ENCODE results near the gene CTDSP2.
A peak's percentile ranks its signal among the peaks of the same experiment; 100 is the strongest.

CTDSP2 gene

DNA sequence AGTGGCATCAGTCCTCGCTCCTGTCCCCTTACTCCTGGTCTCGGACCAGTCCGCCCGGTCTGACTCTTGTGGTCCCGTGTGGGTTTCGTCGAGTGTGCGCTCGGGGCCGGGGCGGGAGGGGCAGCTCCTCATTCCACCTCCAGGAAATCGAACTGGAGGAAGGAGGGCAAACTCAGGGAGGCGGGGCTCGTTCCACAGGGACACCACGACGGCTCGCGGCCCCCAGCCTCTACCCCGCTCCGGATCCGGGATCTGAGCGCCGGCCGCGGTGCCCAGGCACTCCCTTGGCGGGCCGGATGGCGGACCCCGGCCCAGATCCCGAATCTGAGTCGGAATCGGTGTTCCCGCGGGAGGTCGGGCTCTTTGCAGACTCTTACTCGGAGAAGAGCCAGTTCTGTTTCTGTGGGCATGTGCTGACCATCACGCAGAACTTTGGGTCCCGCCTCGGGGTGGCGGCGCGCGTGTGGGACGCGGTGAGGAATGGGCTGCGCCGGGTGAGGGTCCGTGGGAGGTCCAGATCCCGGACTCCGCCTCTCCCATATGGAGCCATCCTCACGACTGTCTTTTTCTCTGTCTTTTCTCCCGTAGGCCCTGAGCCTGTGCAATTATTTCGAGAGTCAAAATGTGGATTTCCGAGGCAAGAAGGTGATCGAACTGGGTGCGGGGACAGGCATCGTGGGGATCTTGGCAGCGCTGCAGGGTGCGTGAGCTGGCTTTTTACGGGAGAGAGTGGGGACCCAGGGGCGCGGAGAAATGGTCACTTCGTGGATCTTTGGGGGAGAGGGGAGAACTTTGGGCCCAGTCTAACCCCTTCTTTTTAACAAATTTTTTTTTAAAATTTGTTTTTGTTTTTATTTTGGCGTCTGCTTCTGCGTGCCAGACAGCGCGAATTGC lies 73.9 kb downstream of the CTDSP2 start, which contains the start of gene EEF1AKMT3:
Gene EEF1AKMT3 (plus strand): TSS at position 186 of the 894 bp plus-strand sequence. CDS start 111 bp downstream, at position 297.
- Histone ChIP-seq H3K4me3 (ENCODE audit: low read depth in 1 of 2, low read length in 2 of 2) (peak within 1 kb of the TSS; percentile 72 to 82), H3K36me3 (ENCODE audit: insufficient read depth, low read length) (peaks cover 9% of the 10 kb centered on the region), H3K4me1 (ENCODE audit: insufficient read depth, low read length) (peaks cover 5% of the 10 kb centered on the region)

DNA sequence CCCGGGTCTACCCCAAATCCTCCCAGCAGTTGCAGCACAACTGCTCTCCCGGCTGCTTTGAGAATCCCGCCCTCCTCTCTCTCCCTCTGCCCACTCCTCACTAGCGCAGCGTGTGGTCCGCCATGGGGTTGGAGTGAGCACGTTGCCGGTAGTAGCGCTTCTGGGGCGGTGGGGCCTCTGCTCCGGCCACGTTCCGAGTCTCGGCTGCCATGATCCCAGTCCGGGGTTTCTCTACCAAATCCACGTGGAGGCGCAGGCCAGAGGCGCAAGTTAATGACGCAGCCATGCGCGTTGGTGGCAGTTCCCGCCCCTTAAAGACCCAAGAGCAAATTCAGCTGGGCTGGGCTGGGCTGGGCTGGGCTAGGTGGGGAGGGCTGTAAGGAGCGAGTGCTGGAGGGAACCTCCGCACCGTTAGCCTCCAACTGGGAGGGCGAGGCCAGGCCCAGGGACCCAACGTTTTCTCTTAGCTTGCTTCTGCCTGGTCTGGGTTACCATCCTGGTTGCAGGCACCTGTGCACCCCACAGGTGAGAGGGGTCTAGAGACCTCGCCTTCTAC lies 74.6 kb downstream of the CTDSP2 start, which contains the start of gene METTL1:
Gene METTL1 (minus strand): TSS at position 233 of the 556 bp plus-strand sequence. CDS start 22 bp downstream, at position 211.
- Histone ChIP-seq H3K36me3 (ENCODE audit: insufficient read depth, low read length) (peaks cover 9% of the 10 kb centered on the region), H3K27me3 (ENCODE audit: control insufficient read depth in 1 of 2, insufficient read depth in 2 of 2, low read length in 2 of 2) (no peaks in the 10 kb centered on the region), H3K4me1 (ENCODE audit: insufficient read depth, low read length) (peaks cover 7% of the 10 kb centered on the region)

More for the DNA sequence above, 73.9 kb downstream of the CTDSP2 start, which contains the start of gene EEF1AKMT3:
- Histone ChIP-seq H3K9me3 (ENCODE audit: low read length) (no peaks in the 10 kb centered on the region), H3K9ac (ENCODE audit: low read length) (peak within 1 kb of the TSS; percentile 55), H3K27me3 (ENCODE audit: control insufficient read depth in 1 of 2, insufficient read depth in 2 of 2, low read length in 2 of 2) (no peaks in the 10 kb centered on the region), H3K27ac (ENCODE audit: low read depth, low read length) (peak within 1 kb of the TSS; percentile 95)

DNA sequence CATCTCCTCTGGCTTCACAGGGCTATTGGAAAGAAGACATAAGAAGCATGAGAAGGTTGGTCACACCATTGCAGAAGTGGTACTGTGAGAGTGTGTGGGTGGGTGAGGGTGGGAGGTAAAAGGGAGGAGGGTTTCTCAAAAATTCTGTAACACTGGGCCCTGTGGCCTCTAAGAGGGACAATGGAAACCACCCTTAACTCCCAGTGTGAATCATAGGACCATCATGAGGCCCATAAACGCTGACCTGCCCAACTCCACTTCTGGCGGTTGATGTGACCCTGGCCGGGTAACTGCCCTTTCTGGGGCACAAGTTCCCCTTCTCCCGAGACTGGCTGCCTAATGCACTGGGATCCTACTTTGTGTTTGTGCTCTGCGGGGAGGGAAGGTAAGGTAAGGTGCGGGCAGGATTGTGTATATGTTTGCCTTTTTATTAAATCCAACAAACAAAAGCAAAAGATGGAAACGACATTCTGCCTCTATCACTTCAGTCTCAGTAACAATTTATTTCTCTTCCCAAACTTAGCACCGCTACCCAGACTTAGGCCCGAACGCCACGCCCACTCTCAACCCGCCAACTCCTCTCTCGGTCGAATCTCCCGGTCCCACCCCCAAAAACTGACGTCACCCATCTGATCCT lies 75.2 kb downstream of the CTDSP2 start:
- Histone ChIP-seq H3K27me3 (ENCODE audit: control insufficient read depth in 1 of 2, insufficient read depth in 2 of 2, low read length in 2 of 2) (peaks cover 0 to under 1% of the 10 kb centered on the region in 2 donors), H3K9me3 (ENCODE audit: low read length) (no peaks in the 10 kb centered on the region), H3K27ac (ENCODE audit: low read depth, low read length) (peak overlapping the region; percentile 95), H3K9ac (ENCODE audit: low read length) (peak overlapping the region; percentile 8), H3K4me1 (ENCODE audit: insufficient read depth, low read length) (peaks cover 13% of the 10 kb centered on the region), H3K4me3 (ENCODE audit: low read depth in 1 of 2, low read length in 2 of 2) (peak overlapping the region; percentile 72 to 82), H3K36me3 (ENCODE audit: insufficient read depth, low read length) (peaks cover 9% of the 10 kb centered on the region)

More for the DNA sequence above, 74.6 kb downstream of the CTDSP2 start, which contains the start of gene METTL1:
- Histone ChIP-seq H3K9me3 (ENCODE audit: low read length) (no peaks in the 10 kb centered on the region), H3K9ac (ENCODE audit: low read length) (peak within 1 kb of the TSS; percentile 55), H3K4me3 (ENCODE audit: low read depth in 1 of 2, low read length in 2 of 2) (peak within 1 kb of the TSS; percentile 72 to 82), H3K27ac (ENCODE audit: low read depth, low read length) (peak within 1 kb of the TSS; percentile 95)

DNA sequence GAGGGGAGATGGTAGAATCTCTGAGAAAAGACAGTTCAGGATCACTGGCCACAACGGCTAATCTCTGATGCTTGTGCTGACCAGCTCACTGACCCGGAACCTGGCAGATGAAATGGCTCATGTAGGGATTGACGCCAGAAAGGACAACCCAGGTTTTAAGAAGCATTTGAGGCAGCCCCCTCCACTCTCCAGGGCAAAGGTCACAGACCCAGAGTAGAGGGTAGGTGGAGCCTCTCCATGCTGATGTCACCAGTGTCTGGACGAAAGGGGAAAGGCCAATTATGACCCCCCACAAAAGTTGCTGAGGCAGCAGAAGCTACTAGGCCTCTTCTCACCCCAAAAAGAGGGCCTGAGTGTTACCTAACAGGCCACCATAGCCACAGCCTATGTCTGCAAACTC lies 75.8 kb downstream of the CTDSP2 start:
- H3K36me3 ChIP-seq (ENCODE audit: insufficient read depth, low read length) = peaks cover 5% of the 10 kb centered on the region
- no peaks in the 10 kb centered on the region for H3K9me3 ChIP-seq (ENCODE audit: low read length)
- H3K27ac ChIP-seq (ENCODE audit: low read depth, low read length) = no peak overlapping the region
- peaks cover 19% of the 10 kb centered on the region for H3K4me1 ChIP-seq (ENCODE audit: insufficient read depth, low read length)
- H3K9ac ChIP-seq (ENCODE audit: low read length) = no peak overlapping the region
- no peak overlapping the region for H3K4me3 ChIP-seq (ENCODE audit: low read depth in 1 of 2, low read length in 2 of 2)
- H3K27me3 ChIP-seq (ENCODE audit: control insufficient read depth in 1 of 2, insufficient read depth in 2 of 2, low read length in 2 of 2) = peaks cover 4 to 6% of the 10 kb centered on the region in 2 donors

Data from muscle layer of colon (tissue), 2 donors.